ENCODE data around the gene DISP2. TPM values are rescaled to one million over a fixed set of nuclear protein-coding genes. Genes with fewer than 3 reads are reported as not detected.

The DISP2 gene
- total and polyA plus RNA-seq, 9 of the 15 experiments (the other 6 are each of a cell fraction or from before 2014, with no cell fraction given) = 0.06 to 0.89 (median 0.15) TPM; not detected in 1

GRCh38 chr15:40336744-40337122 lies 21.3 kb upstream of the DISP2 start (continued):
- TF ChIP-seq, protein P1, sequence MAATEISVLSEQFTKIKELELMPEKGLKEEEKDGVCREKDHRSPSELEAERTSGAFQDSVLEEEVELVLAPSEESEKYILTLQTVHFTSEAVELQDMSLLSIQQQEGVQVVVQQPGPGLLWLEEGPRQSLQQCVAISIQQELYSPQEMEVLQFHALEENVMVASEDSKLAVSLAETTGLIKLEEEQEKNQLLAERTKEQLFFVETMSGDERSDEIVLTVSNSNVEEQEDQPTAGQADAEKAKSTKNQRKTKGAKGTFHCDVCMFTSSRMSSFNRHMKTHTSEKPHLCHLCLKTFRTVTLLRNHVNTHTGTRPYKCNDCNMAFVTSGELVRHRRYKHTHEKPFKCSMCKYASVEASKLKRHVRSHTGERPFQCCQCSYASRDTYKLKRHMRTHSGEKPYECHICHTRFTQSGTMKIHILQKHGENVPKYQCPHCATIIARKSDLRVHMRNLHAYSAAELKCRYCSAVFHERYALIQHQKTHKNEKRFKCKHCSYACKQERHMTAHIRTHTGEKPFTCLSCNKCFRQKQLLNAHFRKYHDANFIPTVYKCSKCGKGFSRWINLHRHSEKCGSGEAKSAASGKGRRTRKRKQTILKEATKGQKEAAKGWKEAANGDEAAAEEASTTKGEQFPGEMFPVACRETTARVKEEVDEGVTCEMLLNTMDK (IDR thresholded peaks at IDR 0.05; ENCODE audit: borderline replicate concordance, insufficient read depth, low read depth, low read length, poor library complexity, severe bottlenecking) = no peak
- TF ChIP-seq ZNF24 (IDR thresholded peaks at IDR 0.05) = no peak
- TF ChIP-seq CXXC5 (CRISPR knock-in tag; IDR thresholded peaks at IDR 0.05) = no peak
- TF ChIP-seq CHD2 (IDR thresholded peaks at IDR 0.05; ENCODE audit: low read depth, low read length) = no peak

DNA sequence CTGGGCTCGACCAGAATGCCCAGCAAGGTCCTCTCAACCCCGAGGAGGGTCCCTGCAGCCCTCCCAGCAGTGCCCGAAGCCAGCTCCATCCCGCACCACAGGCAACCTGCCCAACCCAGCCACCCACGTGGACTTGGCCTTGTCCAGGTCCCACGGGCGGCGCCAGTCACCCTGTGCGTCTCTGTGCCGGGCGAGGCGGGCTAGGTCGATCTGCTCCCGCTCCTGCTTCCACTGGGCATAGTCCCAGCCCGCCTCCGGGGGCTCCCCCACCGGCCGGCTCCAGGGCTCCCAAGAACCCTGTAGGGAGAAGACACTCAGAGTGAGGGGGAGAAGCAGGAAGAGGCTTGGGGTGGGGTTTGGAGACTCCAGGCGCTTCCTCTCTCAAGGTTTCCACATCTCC lies 20.4 kb upstream of the DISP2 start:
- H3K27ac ChIP-seq (ENCODE audit: extremely low read depth, low read depth, low read length) = no peak overlapping the region
- peak overlapping the region in 1 of 2 experiments; percentile 33; a peak in 1 of 4 replicates for H3K9ac ChIP-seq (ENCODE audit: insufficient read depth in 1 of 2, low read depth in 2 of 2, low read length in 2 of 2)
- in situ Hi-C loops (cut with MboI) (no loop called here), intact Hi-C loops (cut with micrococcal nuclease) (loop anchor here (5.0 kb wide), 1 partner anchor 120 kb away; no protein-coding TSS in a partner anchor)
- no TSS peak for BruUV-seq (replicated peaks)
- H3K4me1 ChIP-seq (replicated peaks in 1 of 2; ENCODE audit: control insufficient read depth in 2 of 2, insufficient read depth in 2 of 2, low read length in 2 of 2) = peaks cover 22 to 63% of the 10 kb centered on the region in 2 experiments
- H3K9me1 ChIP-seq (ENCODE audit: control insufficient read depth, insufficient read depth, low read length) = no peaks in the 10 kb centered on the region
- H3K4me2 ChIP-seq (ENCODE audit: insufficient read depth, low read length) = no peak overlapping the region
- whole genome bisulfite sequencing (ENCODE audit: insufficient coverage, low coverage, missing lambda C conversion rate) = 76% methylated on average over 9 of the region's 19 CpGs
- H3K79me2 ChIP-seq (ENCODE audit: control insufficient read depth, insufficient read depth, low read length) = no peaks in the 10 kb centered on the region
- ATAC-seq = no peak
- no peaks in the 10 kb centered on the region for H3K27me3 ChIP-seq (ENCODE audit: control insufficient read depth in 2 of 2, insufficient read depth in 2 of 2, low read length in 2 of 2)
- POLR2A ChIA-PET = interaction anchor here (0.6 to 2.2 kb wide), 5 partner anchors 9 to 58 kb away, joined by 3 to 12 read pairs (median 5); partner anchors contain the start of gene INAFM2
- H4K20me1 ChIP-seq (replicated peaks; ENCODE audit: control insufficient read depth, insufficient read depth, low read length) = peaks cover 6% of the 10 kb centered on the region; the same call in 1 of the 2 replicates
- CTCF ChIA-PET (ENCODE audit: low intra/inter-chr PET ratio) = interaction anchor here (0.6 to 1.9 kb wide), 6 partner anchors 15 to 61 kb away, joined by 3 to 11 read pairs (median 6); partner anchors contain the start of genes ANKRD63 and INAFM2
- no peak for DNase-seq (ENCODE audit: extremely low read depth in 1 of 4, low spot score in 3 of 4)
- no peak for FAIRE-seq
- H3K4me3 ChIP-seq = no peak overlapping the region
- no peaks in the 10 kb centered on the region for H3K9me3 ChIP-seq (replicated peaks; ENCODE audit: control insufficient read depth, insufficient read depth, low read depth, low read length)
- peak overlapping the region; percentile 69 for H2AFZ ChIP-seq (ENCODE audit: low read depth, low read length)
- H3K36me3 ChIP-seq (ENCODE audit: control insufficient read depth, insufficient read depth, low read length) = no peaks in the 10 kb centered on the region
- no peak for TF ChIP-seq HNRNPUL1 (IDR thresholded peaks at IDR 0.05; ENCODE audit: low read length)
- TF ChIP-seq FOSL1 (tag; conservative IDR thresholded peaks at IDR 0.05) = no peak
- TF ChIP-seq, protein P2, sequence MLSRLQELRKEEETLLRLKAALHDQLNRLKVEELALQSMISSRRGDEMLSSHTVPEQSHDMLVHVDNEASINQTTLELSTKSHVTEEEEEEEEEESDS (CRISPR knock-in tag; IDR thresholded peaks at IDR 0.05) = no peak
- no peak for TF ChIP-seq HDAC3 (IDR thresholded peaks at IDR 0.05; ENCODE audit: borderline replicate concordance, partially characterized antibody)
- TF ChIP-seq SIN3B (IDR thresholded peaks at IDR 0.05; ENCODE audit: low read depth) = no peak
- no peak for TF ChIP-seq NFYB (IDR thresholded peaks at IDR 0.05; ENCODE audit: extremely low read depth, insufficient read length)
- no peak for TF ChIP-seq ZNF347 (CRISPR knock-in tag; IDR thresholded peaks at IDR 0.05; ENCODE audit: low read depth)
- no peak for TF ChIP-seq E2F6 (IDR thresholded peaks at IDR 0.05; ENCODE audit: borderline replicate concordance in 1 of 2, extremely low read depth in 1 of 2, insufficient read depth in 1 of 2, insufficient read length in 1 of 2, low read depth in 1 of 2, low read length in 1 of 2, poor library complexity in 1 of 2, severe bottlenecking in 1 of 2)
- TF ChIP-seq HOMEZ (CRISPR knock-in tag; IDR thresholded peaks at IDR 0.05) = no peak

Data from K562 (cell line).